SK-N-SH treated with all-trans-retinoic acid at 6 μM for 48 hours (cell line): ENCODE results near the gene GABBR2.

Experiments used
- BACH2 ChIP-seq: fragments of 250-450 bp; sonication (Bioruptor Pico); IDR thresholded peaks from 2 replicates; pipeline ENCODE4 v1.9.0; 2021; ENCODE audit warnings: mild to moderate bottlenecking, borderline replicate concordance
- CREB5 ChIP-seq: fragments of 250-450 bp; sonication (Bioruptor Pico); IDR thresholded peaks from 2 replicates; pipeline ENCODE4 v1.5.1; 2020; ENCODE audit warnings: low read depth, mild to moderate bottlenecking, moderate library complexity
- PATZ1 ChIP-seq: fragments of 250-450 bp; sonication (Bioruptor Pico); IDR thresholded peaks from 2 replicates; pipeline ENCODE4 v1.8.0; 2020; ENCODE audit warnings: mild to moderate bottlenecking, moderate library complexity, borderline replicate concordance
- POU6F1 ChIP-seq: fragments of 250-450 bp; sonication (Bioruptor Pico); IDR thresholded peaks from 2 replicates; pipeline ENCODE4 v1.8.0; 2021; ENCODE audit warnings: low read depth, mild to moderate bottlenecking, moderate library complexity, borderline replicate concordance
- PPARA ChIP-seq: fragments of 250-450 bp; sonication (Bioruptor Pico); IDR thresholded peaks from 2 replicates; pipeline ENCODE4 v1.5.0; 2020; ENCODE audit warnings: mild to moderate bottlenecking, borderline replicate concordance
- SNAI2 ChIP-seq: fragments of 250-450 bp; sonication (Bioruptor Pico); IDR thresholded peaks from 2 replicates; pipeline ENCODE4 v1.5.0; 2020; ENCODE audit warnings: mild to moderate bottlenecking, moderate library complexity
- TCF4 ChIP-seq: fragments of 250-450 bp; sonication (Bioruptor Pico); IDR thresholded peaks from 2 replicates; pipeline ENCODE4 v1.8.0; 2021; ENCODE audit warnings: mild to moderate bottlenecking, moderate library complexity, borderline replicate concordance
- TSHZ2 ChIP-seq: fragments of 250-450 bp; sonication (Bioruptor Pico); IDR thresholded peaks from 2 replicates; pipeline ENCODE4 v1.5.0; 2020; ENCODE audit warnings: mild to moderate bottlenecking, moderate library complexity
- ZC3H10 ChIP-seq: fragments of 250-450 bp; sonication (Bioruptor Pico); IDR thresholded peaks from 2 replicates; pipeline ENCODE4 v1.5.1; 2021; ENCODE audit warnings: mild to moderate bottlenecking, moderate library complexity
- ZFP30 ChIP-seq: fragments of 450-650 bp; formaldehyde crosslinking; IDR thresholded peaks from 2 replicates; pipeline ENCODE4 v1.5.0; 2022; ENCODE audit warnings: mild to moderate bottlenecking, moderate library complexity
- ZNF565 ChIP-seq: fragments of 450-650 bp; formaldehyde crosslinking; conservative IDR thresholded peaks from 2 replicates; pipeline ENCODE4 v1.5.0; 2020; ENCODE audit warnings: low read depth, mild to moderate bottlenecking, moderate library complexity
- ZNF70 ChIP-seq: fragments of 450-650 bp; formaldehyde crosslinking; IDR thresholded peaks from 2 replicates; pipeline ENCODE4 v1.5.0; 2020; ENCODE audit warnings: mild to moderate bottlenecking, moderate library complexity
- ZNF8 ChIP-seq: fragments of 450-650 bp; formaldehyde crosslinking; IDR thresholded peaks from 2 replicates; pipeline ENCODE4 v1.5.0; 2020; ENCODE audit warnings: mild to moderate bottlenecking, moderate library complexity

- TF ChIP-seq PPARA (CRISPR knock-in tag), result no peak
- TF ChIP-seq ZFP30 (CRISPR knock-in tag), result no peak
- TF ChIP-seq SNAI2 (CRISPR knock-in tag), result no peak
- no peak for TF ChIP-seq POU6F1 (CRISPR knock-in tag)
- no peak for TF ChIP-seq ZNF70 (CRISPR knock-in tag)
- no peak for TF ChIP-seq TSHZ2 (CRISPR knock-in tag)
- TF ChIP-seq PATZ1 (CRISPR knock-in tag), result no peak
- TF ChIP-seq TCF4, result no peak
- no peak for TF ChIP-seq CREB5 (CRISPR knock-in tag)
- TF ChIP-seq ZNF565, result no peak
- no peak for TF ChIP-seq BACH2 (CRISPR knock-in tag)
- no peak for TF ChIP-seq ZNF8 (CRISPR knock-in tag)
- TF ChIP-seq ZC3H10 (CRISPR knock-in tag), result no peak
Observed at GRCh38 chr9:98357921-98358535, 350.7 kb downstream of the GABBR2 start.
